GM12874 (cell line): Measurements from ENCODE around the gene HS6ST2.

Experiments
- CTCF ChIP-seq: IDR thresholded peaks from 2 replicates; pipeline ENCODE4 v1.5.1; 2011; ENCODE audit warnings: low read depth, mild to moderate bottlenecking, control low read depth, low read length, moderate library complexity; ENCODE audit not compliant: insufficient read depth

HS6ST2 gene

GRCh38 chrX:132671229-132671641 is 287.2 kb downstream of the HS6ST2 start:
- no peak for TF ChIP-seq CTCF

- TF ChIP-seq CTCF, result no peak
Observed at GRCh38 chrX:132669142-132669541, 289.3 kb downstream of the HS6ST2 start.

- no peak for TF ChIP-seq CTCF
Observed at GRCh38 chrX:132668178-132668577, 290.3 kb downstream of the HS6ST2 start.

GRCh38 chrX:132665676-132666075 is 292.8 kb downstream of the HS6ST2 start:
- TF ChIP-seq CTCF, result no peak

GRCh38 chrX:132664273-132664672 is 294.2 kb downstream of the HS6ST2 start:
- TF ChIP-seq CTCF, result no peak

- TF ChIP-seq CTCF, result no peak
Observed at GRCh38 chrX:132662844-132663243, 295.6 kb downstream of the HS6ST2 start.

GRCh38 chrX:132657876-132658275 is 300.6 kb downstream of the HS6ST2 start:
- TF ChIP-seq CTCF, result no peak

GRCh38 chrX:132652871-132653270 is 305.6 kb downstream of the HS6ST2 start:
- TF ChIP-seq CTCF, result no peak
